HL-60 (cell line): ENCODE results near the gene IMP4.

Experiments
- DNase-seq, 2 experiments: peaks; one replicate each; pipeline ENCODE4 v3.0.0-alpha.2; 2010 to 2020; ENCODE audit warnings: low read depth in 1 of 2, low spot score in 1 of 2
- H3K27ac ChIP-seq: fragments of 250-450 bp; sonication (Bioruptor Pico); replicated peaks from 2 replicates; pipeline ENCODE4 v1.5.1; 2020; ENCODE audit warnings: mild to moderate bottlenecking, moderate library complexity
- H3K27me3 ChIP-seq: fragments of 250-450 bp; sonication (Bioruptor Pico); 2 replicates; pipeline ENCODE4 v1.5.1; 2021; ENCODE audit warnings: mild to moderate bottlenecking, moderate library complexity; ENCODE audit not compliant: insufficient read depth, poor library complexity, severe bottlenecking
- H3K4me3 ChIP-seq: replicated peaks from 2 replicates; pipeline ENCODE4 v1.5.1; 2011; ENCODE audit warnings: mild to moderate bottlenecking, control low read depth, low read length; ENCODE audit not compliant: insufficient read depth
- CTCF ChIP-seq: IDR thresholded peaks from one replicate; pipeline ENCODE4 v1.5.1; 2011; ENCODE audit warnings: low read length, control low read depth, inconsistent platforms; ENCODE audit not compliant: insufficient read depth
- GABPA ChIP-seq: IDR thresholded peaks from 2 replicates; pipeline ENCODE4 v1.6.1; 2012; ENCODE audit warnings: low read depth
- POLR2AphosphoS5 ChIP-seq: IDR thresholded peaks from 2 replicates; pipeline ENCODE4 v1.6.1; 2012; ENCODE audit warnings: low read depth
- SPI1 ChIP-seq: IDR thresholded peaks from 2 replicates; pipeline ENCODE4 v1.6.1; 2012; ENCODE audit warnings: low read depth, mild to moderate bottlenecking, borderline replicate concordance
- TF ChIP-seq, protein P1 (sequence below): IDR thresholded peaks from 2 replicates; pipeline ENCODE4 v1.6.1; 2012; ENCODE audit warnings: low read depth; ENCODE audit not compliant: insufficient replicate concordance

Gene IMP4

GRCh38 chr2:130302164-130302886 lies 40.4 kb upstream of the IMP4 start:
- no peak for DNase-seq
- Histone ChIP-seq H3K27ac (no peak overlapping the region), H3K4me3 (no peak overlapping the region), H3K27me3 (peaks cover 4% of the 10 kb centered on the region)
- TF ChIP-seq, protein P1, sequence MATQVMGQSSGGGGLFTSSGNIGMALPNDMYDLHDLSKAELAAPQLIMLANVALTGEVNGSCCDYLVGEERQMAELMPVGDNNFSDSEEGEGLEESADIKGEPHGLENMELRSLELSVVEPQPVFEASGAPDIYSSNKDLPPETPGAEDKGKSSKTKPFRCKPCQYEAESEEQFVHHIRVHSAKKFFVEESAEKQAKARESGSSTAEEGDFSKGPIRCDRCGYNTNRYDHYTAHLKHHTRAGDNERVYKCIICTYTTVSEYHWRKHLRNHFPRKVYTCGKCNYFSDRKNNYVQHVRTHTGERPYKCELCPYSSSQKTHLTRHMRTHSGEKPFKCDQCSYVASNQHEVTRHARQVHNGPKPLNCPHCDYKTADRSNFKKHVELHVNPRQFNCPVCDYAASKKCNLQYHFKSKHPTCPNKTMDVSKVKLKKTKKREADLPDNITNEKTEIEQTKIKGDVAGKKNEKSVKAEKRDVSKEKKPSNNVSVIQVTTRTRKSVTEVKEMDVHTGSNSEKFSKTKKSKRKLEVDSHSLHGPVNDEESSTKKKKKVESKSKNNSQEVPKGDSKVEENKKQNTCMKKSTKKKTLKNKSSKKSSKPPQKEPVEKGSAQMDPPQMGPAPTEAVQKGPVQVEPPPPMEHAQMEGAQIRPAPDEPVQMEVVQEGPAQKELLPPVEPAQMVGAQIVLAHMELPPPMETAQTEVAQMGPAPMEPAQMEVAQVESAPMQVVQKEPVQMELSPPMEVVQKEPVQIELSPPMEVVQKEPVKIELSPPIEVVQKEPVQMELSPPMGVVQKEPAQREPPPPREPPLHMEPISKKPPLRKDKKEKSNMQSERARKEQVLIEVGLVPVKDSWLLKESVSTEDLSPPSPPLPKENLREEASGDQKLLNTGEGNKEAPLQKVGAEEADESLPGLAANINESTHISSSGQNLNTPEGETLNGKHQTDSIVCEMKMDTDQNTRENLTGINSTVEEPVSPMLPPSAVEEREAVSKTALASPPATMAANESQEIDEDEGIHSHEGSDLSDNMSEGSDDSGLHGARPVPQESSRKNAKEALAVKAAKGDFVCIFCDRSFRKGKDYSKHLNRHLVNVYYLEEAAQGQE, result no peak
- TF ChIP-seq POLR2AphosphoS5 (no peak), CTCF (no peak), GABPA (no peak), SPI1 (no peak)

DNA sequence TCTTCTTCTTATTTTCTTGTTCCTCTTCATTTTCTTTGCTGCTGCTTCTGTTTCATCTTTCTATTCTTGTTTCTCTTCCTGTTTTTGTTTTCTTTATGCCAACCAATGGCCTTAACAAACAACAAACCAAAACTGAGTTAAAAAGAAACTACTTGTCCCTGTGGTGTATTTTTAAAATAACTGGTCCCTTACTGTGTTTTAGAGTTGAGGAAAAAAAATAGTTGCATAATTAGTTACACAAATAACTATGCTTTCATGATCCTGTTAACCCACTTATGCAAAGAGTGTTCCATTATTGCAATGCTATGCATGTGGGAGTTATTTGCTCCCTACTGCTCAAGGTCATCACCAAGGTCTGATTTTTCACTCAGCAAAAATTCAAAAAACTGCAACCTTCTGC lies 39.5 kb upstream of the IMP4 start:
- TF ChIP-seq SPI1 (no peak), CTCF (no peak), POLR2AphosphoS5 (no peak), GABPA (no peak)
- TF ChIP-seq, protein P1, result no peak

GRCh38 chr2:130304726-130305125 lies 38.0 kb upstream of the IMP4 start:
- TF ChIP-seq GABPA (no peak), POLR2AphosphoS5 (no peak), CTCF (no peak), SPI1 (no peak)
- TF ChIP-seq, protein P1, result no peak
- Histone ChIP-seq H3K27ac (no peak overlapping the region), H3K4me3 (no peak overlapping the region), H3K27me3 (peaks cover under 1% of the 10 kb centered on the region)
- DNase-seq, result no peak

More for the DNA sequence above, 39.5 kb upstream of the IMP4 start:
- H3K27me3 ChIP-seq, result peaks cover 4% of the 10 kb centered on the region
- H3K4me3 ChIP-seq, result no peak overlapping the region
- DNase-seq, result no peak
- H3K27ac ChIP-seq, result no peak overlapping the region
